ENCODE measurements around the gene NCOA5.

NCOA5 gene

GRCh38 chr20:46089167-46089416 lies 670 bp downstream of the NCOA5 start:
- DNase-seq (ENCODE audit: low read depth) = no peak

DNA sequence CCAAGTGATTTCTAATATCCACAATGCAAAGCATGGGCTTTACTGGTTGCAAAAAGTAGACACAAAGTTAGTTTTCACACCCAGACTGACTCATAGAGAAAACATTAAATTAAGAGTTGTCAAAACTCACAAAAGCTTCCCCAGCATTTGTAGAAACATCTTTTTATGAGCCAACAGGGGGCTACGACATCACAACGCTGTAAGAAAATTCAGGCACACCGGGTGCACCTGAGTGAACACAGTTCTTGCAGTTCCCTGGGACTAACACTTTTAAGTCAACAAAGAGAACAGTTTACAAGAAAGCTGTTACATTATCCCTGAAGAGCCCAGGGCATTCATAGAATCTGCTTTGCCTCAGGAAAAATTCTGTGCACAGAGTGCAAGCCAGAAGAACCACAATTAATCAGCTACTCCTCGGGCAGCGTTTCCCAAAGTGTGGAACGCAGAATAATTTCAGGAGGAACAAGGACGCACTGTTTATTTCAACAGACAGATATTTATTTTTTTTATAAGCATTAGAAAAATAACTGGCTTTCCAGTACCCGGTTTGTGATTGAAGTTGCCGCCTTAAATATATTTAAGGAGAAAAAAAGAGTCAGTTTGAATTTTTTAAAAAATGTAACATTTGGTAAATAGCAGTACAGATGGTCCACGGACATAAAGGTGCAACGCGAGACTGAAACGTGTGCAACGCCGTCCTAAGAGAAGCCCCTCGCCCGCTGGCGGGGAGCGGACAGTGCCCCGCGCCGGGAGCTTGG lies 1.2 kb downstream of the NCOA5 start:
- DNase-seq (ENCODE audit: low read depth) = no peak

GRCh38 chr20:46087161-46087560 lies 2.6 kb downstream of the NCOA5 start:
- no peak for DNase-seq (ENCODE audit: low read depth)

- DNase-seq (ENCODE audit: low read depth) = no peak
These were observed 4.4 kb downstream of the NCOA5 start for GRCh38 chr20:46085179-46085851.

DNA sequence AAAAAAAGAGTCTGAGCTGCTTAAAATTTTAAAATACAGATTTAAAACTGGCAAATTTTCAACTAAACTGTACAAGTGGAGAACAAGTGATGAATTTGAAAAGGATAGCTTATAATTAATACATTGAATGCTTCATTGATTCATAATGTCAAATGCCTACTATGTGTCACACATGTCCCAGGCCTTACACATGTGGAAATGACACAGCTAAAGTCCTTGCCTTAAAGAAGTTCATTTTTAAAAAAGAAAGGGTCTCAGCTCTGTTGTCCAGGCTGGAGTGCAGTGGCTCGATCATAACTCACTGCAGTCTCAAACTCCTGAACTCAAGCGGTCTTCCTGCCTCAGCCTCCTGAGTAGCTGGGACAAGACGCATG lies 5.0 kb downstream of the NCOA5 start:
- DNase-seq (ENCODE audit: low read depth) = no peak

- DNase-seq (ENCODE audit: low read depth) = no peak
These were observed 6.2 kb downstream of the NCOA5 start for GRCh38 chr20:46083531-46084061.

GRCh38 chr20:46083101-46083500 lies 6.7 kb downstream of the NCOA5 start:
- no peak for DNase-seq (ENCODE audit: low read depth)

- DNase-seq (ENCODE audit: low read depth) = no peak
These were observed 8.7 kb downstream of the NCOA5 start for GRCh38 chr20:46081074-46081473.

- no peak for DNase-seq (ENCODE audit: low read depth)
These were observed 10.8 kb downstream of the NCOA5 start for GRCh38 chr20:46078954-46079353.

DNA sequence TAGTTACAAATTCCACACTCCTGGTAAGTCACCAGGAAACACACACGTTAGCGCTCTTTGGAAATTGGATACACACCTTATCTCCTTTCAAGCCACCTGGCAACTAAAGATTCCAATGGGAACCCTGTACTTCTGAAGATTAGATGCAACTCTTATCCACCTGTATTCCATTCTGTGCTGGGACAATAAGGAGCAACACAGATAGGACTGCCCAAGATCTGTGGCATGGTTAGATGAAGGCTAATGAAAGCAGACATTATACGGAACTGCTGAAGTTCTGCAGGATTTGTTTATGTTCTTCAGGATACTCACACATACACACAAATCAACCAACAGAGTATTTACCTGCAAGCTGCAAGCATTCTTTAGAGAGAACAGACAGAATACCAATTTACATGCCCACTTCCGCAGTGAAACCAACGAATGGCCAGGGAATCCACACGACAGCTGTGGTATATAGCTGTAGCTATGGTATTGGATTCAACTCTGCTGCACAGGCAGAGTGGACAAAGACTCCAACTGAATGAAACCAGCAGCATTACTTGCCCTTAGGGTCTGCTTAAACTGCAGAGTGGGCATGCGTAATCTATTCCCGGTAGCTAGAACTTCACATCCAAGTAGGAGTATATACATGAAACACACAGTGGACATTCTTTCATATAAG lies 12.0 kb downstream of the NCOA5 start:
- no peak for DNase-seq (ENCODE audit: low read depth)

DNA sequence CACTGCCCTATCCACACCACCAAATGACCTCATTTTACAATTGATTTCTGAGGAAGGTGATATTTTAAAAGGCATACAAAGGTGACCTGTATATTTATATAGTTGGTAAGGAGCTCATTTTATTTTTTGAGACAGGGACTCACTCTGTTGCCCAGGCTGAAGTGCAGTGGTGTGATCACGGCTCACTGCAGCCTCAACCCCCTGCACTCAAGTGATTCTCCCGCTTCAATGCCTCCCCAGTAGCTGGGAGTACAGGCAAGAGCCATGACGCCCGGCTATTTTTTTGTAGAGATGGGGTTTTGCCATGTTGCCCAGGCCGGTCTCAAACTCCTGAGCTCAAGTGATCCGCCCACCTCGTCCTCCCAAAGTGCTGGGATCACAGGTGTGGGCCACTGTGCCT lies 13.0 kb downstream of the NCOA5 start:
- DNase-seq (ENCODE audit: low read depth) = no peak

- no peak for DNase-seq (ENCODE audit: low read depth)
These were observed 15.8 kb downstream of the NCOA5 start for GRCh38 chr20:46074006-46074405.

- DNase-seq (ENCODE audit: low read depth) = no peak
These were observed 16.3 kb downstream of the NCOA5 start for GRCh38 chr20:46073443-46073842.

- DNase-seq (ENCODE audit: low read depth) = no peak
These were observed 16.7 kb downstream of the NCOA5 start for GRCh38 chr20:46073024-46073423.

GRCh38 chr20:46071573-46071972 lies 18.2 kb downstream of the NCOA5 start:
- DNase-seq (ENCODE audit: low read depth) = no peak

DNA sequence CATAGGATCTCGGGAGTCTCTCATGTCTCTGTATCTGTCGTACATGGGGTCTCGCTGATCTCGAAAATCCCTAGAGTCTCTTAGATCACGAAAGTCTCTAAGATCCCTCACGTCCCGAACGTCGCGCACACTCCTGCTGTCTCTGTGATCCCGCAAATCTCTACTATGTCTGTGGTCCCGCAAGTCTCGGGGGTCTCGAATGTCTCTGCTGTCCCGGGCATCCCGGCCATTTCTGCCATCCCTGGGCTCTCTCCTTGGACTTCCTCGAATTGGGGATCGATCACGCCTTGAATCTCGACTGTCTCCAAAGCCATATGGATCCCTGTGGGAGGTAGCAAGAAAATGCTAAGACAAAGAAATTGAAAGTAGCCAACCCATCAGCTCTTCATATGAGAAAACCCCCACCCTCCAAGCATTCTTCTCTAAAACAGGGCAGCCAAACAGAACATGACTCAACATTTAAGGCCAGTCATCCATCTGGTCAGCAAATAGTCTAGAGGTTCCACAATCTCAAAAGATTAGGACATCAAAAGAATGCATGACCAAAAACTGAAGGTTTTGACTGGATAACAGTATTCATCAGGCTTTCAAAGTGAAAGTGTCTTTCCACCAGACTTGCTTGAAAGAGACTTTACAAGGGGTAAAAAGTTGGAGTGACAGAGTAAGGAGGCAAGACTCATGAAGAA lies 19.4 kb downstream of the NCOA5 start:
- no peak for DNase-seq (ENCODE audit: low read depth)

- DNase-seq (ENCODE audit: low read depth) = no peak
These were observed 24.1 kb downstream of the NCOA5 start for GRCh38 chr20:46065691-46066090.

DNA sequence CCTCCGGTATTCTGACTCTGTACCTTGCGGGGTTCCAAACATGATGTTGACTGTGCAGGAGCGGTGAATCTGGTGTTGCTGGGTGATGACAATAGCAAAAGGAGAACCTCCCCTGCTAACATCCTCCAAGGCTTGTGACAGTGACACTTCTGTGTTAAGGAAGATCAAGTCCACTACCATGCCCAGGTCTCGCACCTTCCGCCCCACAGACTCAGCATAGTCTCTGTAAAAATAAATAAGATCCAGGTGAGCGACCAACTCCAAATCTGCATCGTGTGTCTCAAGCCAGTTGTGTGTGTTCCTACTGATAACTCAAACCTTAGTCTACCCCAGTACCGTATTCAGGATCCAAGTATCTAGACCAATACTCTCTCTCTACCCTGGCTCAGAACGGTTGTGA lies 24.8 kb downstream of the NCOA5 start:
- DNase-seq (ENCODE audit: low read depth) = no peak

DNA sequence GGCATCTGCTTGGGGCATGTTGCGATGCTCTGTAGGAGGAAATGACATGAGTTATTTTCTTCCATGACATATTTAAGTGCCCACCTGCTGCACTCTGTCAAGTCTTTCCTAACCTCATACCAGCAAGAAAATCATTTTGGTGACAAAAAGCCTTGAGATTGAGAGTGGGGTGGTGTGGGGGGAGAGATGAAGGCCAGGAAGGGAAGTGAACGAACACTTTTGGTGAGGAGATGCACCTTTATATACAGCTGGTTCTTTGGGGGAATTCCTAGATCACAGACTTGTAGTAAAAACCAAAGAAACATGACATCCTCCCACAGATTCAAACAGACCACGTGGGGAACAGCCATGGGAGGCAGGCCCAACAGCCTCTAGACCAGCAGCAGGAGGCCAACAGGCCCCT lies 26.1 kb downstream of the NCOA5 start:
- DNase-seq (ENCODE audit: low read depth) = no peak

DNA sequence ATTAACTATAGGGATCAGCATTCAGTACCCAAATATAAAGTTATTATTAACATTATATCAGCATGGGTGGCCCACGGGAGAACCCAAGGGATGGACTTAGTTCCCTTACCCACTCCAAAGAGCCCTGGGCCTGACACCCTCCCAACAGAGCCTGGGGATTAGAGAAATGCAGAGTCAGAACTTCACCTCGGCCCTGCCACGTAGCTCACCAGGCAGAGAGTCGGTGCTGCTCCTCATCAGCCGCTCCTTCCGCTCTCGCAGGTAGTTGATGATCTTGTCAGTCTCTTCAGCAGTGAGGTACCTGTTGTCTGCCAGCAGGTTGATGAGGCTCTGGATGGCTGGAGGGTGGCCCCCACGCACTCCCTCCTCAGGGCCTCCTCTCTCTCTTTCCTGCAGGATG lies 26.6 kb downstream of the NCOA5 start:
- no peak for DNase-seq (ENCODE audit: low read depth)

- no peak for DNase-seq (ENCODE audit: low read depth)
These were observed 27.1 kb downstream of the NCOA5 start for GRCh38 chr20:46062621-46063020.

- no peak for DNase-seq (ENCODE audit: low read depth)
These were observed 27.6 kb downstream of the NCOA5 start for GRCh38 chr20:46062151-46062550.

- no peak for DNase-seq (ENCODE audit: low read depth)
These were observed 28.8 kb downstream of the NCOA5 start for GRCh38 chr20:46060975-46061374.

All from stimulated activated CD8-positive, alpha-beta memory T cell treated with anti-CD3 and anti-CD28 coated beads, Interleukin-15, amount 100 ng/mL, for 24 hours (primary cell).